ENCODE measurements around the gene PAPPA.

The PAPPA gene

GRCh38 chr9:116278326-116278725, 124.7 kb downstream of the PAPPA start:
- DNase-seq = no peak

GRCh38 chr9:116279230-116279629, 125.6 kb downstream of the PAPPA start:
- DNase-seq = no peak

- no peak for DNase-seq
Measured at GRCh38 chr9:116280529-116280928, 126.9 kb downstream of the PAPPA start.

GRCh38 chr9:116282597-116282996, 129.0 kb downstream of the PAPPA start:
- DNase-seq = no peak

GRCh38 chr9:116284518-116284917, 130.9 kb downstream of the PAPPA start:
- no peak for DNase-seq

GRCh38 chr9:116285320-116285719, 131.7 kb downstream of the PAPPA start:
- DNase-seq = no peak

- DNase-seq = peak; percentile 38
Measured at GRCh38 chr9:116286297-116286696, 132.7 kb downstream of the PAPPA start.

GRCh38 chr9:116287721-116288120, 134.1 kb downstream of the PAPPA start:
- DNase-seq = no peak

- DNase-seq = peak; percentile 41
Measured at GRCh38 chr9:116288658-116289057, 135.1 kb downstream of the PAPPA start.

GRCh38 chr9:116297346-116297745, 143.8 kb downstream of the PAPPA start:
- DNase-seq = no peak

GRCh38 chr9:116298249-116298648, 144.7 kb downstream of the PAPPA start:
- DNase-seq = no peak

GRCh38 chr9:116298878-116299391, 145.3 kb downstream of the PAPPA start:
- no peak for DNase-seq

- DNase-seq = no peak
Measured at GRCh38 chr9:116300360-116300870, 146.8 kb downstream of the PAPPA start.

GRCh38 chr9:116303270-116303669, 149.7 kb downstream of the PAPPA start:
- DNase-seq = no peak

- no peak for DNase-seq
Measured at GRCh38 chr9:116303886-116304538, 150.4 kb downstream of the PAPPA start.

- no peak for DNase-seq
Measured at GRCh38 chr9:116304761-116305160, 151.2 kb downstream of the PAPPA start.

- no peak for DNase-seq
Measured at GRCh38 chr9:116308076-116308475, 154.5 kb downstream of the PAPPA start.

GRCh38 chr9:116309900-116310611, 156.5 kb downstream of the PAPPA start:
- DNase-seq = no peak

- no peak for DNase-seq
Measured at GRCh38 chr9:116312221-116312620, 158.6 kb downstream of the PAPPA start.

GRCh38 chr9:116313638-116314037, 160.0 kb downstream of the PAPPA start:
- DNase-seq = no peak

GRCh38 chr9:116316246-116316645, 162.7 kb downstream of the PAPPA start:
- peak; percentile 42 for DNase-seq

GRCh38 chr9:116317503-116317902, 163.9 kb downstream of the PAPPA start:
- DNase-seq = no peak

GRCh38 chr9:116318468-116319374, 165.1 kb downstream of the PAPPA start:
- DNase-seq = peak; percentile 53

Measured in femur (tissue), 1 donor.